ENCODE data around the gene GGT1.
"Not testable (repeated sequence)": the region's sequence is repeated elsewhere in the genome, so short reads cannot be mapped to it uniquely, and the experiment has no call there.

Gene GGT1

GRCh38 chr22:24602847-24603769 is at the start of gene GGT1:
Gene GGT1, plus strand, starts transcription at chr22:24603193. Its CDS starts 7,889 bp downstream, at chr22:24611082.
- not testable (repeated sequence) for DNase-seq (ENCODE audit: low read depth, low spot score); H3K9ac ChIP-seq (ENCODE audit: insufficient read length, low read depth); H3K36me3 ChIP-seq (ENCODE audit: insufficient read depth, insufficient read length, low read length); H3K9me3 ChIP-seq (ENCODE audit: insufficient read depth, low read length); H3K27me3 ChIP-seq (ENCODE audit: insufficient read depth, insufficient read length); H3K4me1 ChIP-seq (ENCODE audit: insufficient read depth, insufficient read length)
- H3K4me3 ChIP-seq (ENCODE audit: insufficient read length, low read depth): peak within 1 kb of the TSS; percentile 39

- no peaks in the 10 kb centered on the region for H3K9me3 ChIP-seq (ENCODE audit: insufficient read depth, low read length)
- DNase-seq (ENCODE audit: low read depth, low spot score): no peak
- H3K9ac ChIP-seq (ENCODE audit: insufficient read length, low read depth): peak overlapping the region; percentile 92
- peak overlapping the region; percentile 91 for H3K4me3 ChIP-seq (ENCODE audit: insufficient read length, low read depth)
- H3K27me3 ChIP-seq (ENCODE audit: insufficient read depth, insufficient read length): no peaks in the 10 kb centered on the region
- H3K4me1 ChIP-seq (ENCODE audit: insufficient read depth, insufficient read length): peaks cover 6% of the 10 kb centered on the region
- peaks cover 43% of the 10 kb centered on the region for H3K36me3 ChIP-seq (ENCODE audit: insufficient read depth, insufficient read length, low read length)
- no peak for TF ChIP-seq SUZ12 (IDR thresholded peaks at IDR 0.05; ENCODE audit: extremely low read depth, insufficient read depth, insufficient read length)
- TF ChIP-seq ZNF274 (IDR thresholded peaks at IDR 0.05; ENCODE audit: low read depth, low read length): no peak
- TF ChIP-seq YY1 (IDR thresholded peaks at IDR 0.05; ENCODE audit: insufficient read depth, insufficient read length): no peak
Observed at GRCh38 chr22:24553597-24554312, 49.2 kb upstream of the GGT1 start.

- no peaks in the 10 kb centered on the region for H3K9me3 ChIP-seq (ENCODE audit: insufficient read depth, low read length)
- no peak for DNase-seq (ENCODE audit: low read depth, low spot score)
- H3K9ac ChIP-seq (ENCODE audit: insufficient read length, low read depth): peak within 1 kb of the TSS; percentile 96
- H3K4me3 ChIP-seq (ENCODE audit: insufficient read length, low read depth): peak within 1 kb of the TSS; percentile 94
- TF ChIP-seq ZNF274 (IDR thresholded peaks at IDR 0.05; ENCODE audit: low read depth, low read length) (no peak), SUZ12 (IDR thresholded peaks at IDR 0.05; ENCODE audit: extremely low read depth, insufficient read depth, insufficient read length) (no peak), YY1 (IDR thresholded peaks at IDR 0.05; ENCODE audit: insufficient read depth, insufficient read length) (no peak)
- peaks cover 45% of the 10 kb centered on the region for H3K36me3 ChIP-seq (ENCODE audit: insufficient read depth, insufficient read length, low read length)
- peaks cover 6% of the 10 kb centered on the region for H3K4me1 ChIP-seq (ENCODE audit: insufficient read depth, insufficient read length)
- H3K27me3 ChIP-seq (ENCODE audit: insufficient read depth, insufficient read length): no peaks in the 10 kb centered on the region
Observed at GRCh38 chr22:24554313-24555164, 48.5 kb upstream of the GGT1 start, which contains the start of gene GUCD1. Gene GUCD1, minus strand, starts transcription at chr22:24555138. Its CDS starts 147 bp downstream, at chr22:24554991.

DNA sequence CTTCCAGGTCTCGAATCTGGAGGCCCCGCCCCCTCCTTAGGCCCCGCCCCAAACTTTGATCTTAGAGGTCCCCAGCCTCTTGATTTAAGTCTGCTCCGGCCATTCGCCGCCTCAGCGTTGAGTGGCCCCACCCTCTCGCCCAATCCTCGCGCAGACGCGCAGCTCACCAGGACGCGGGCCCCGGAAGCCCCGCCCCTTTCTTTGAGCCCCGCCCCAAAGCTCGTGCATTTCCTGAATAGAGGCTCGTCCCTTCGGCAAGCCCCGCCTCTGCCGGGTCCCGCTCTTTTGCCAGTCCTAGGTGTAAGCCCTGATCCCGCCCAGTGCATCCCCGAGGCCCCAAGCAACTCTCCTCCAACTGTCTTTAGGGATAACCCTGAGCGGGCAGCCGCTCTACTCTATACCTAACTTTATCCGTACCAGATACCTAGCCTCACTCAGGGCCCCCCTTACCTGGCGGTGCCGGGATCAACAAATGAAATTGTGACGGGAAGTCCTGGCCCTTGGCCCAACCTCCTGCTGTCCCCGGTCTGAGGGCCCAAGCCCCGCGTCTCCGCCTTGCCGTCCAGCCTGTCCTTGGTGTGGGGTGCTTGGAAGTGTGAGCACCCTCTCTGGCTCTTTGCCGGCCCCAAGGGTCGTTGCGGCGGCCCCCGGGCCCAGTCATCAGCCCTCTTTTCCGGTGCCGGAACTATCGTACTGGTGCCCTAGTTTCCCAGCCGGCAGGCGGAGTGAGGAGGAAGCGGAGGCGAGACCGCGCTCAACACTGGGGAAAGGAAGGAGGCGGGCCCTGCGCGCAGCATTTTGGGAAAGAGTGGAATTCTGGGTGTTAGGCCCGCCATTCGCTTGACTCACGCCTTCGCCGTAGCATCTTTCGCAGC is 47.6 kb upstream of the GGT1 start, which contains the start of gene SNRPD3:
Gene SNRPD3 (plus strand): TSS at position 835 of the 875 bp plus-strand sequence. CDS start 1,676 bp downstream, outside the sequence.
- TF ChIP-seq ZNF274 (IDR thresholded peaks at IDR 0.05; ENCODE audit: low read depth, low read length) (no peak), SUZ12 (IDR thresholded peaks at IDR 0.05; ENCODE audit: extremely low read depth, insufficient read depth, insufficient read length) (no peak), YY1 (IDR thresholded peaks at IDR 0.05; ENCODE audit: insufficient read depth, insufficient read length) (peak; percentile 63)
- peaks cover 6% of the 10 kb centered on the region for H3K4me1 ChIP-seq (ENCODE audit: insufficient read depth, insufficient read length)
- no peaks in the 10 kb centered on the region for H3K27me3 ChIP-seq (ENCODE audit: insufficient read depth, insufficient read length)
- DNase-seq (ENCODE audit: low read depth, low spot score): peak; percentile 94
- peak within 1 kb of the TSS; percentile 96 for H3K9ac ChIP-seq (ENCODE audit: insufficient read length, low read depth)
- H3K4me3 ChIP-seq (ENCODE audit: insufficient read length, low read depth): peak within 1 kb of the TSS; percentile 94
- no peaks in the 10 kb centered on the region for H3K9me3 ChIP-seq (ENCODE audit: insufficient read depth, low read length)
- H3K36me3 ChIP-seq (ENCODE audit: insufficient read depth, insufficient read length, low read length): peaks cover 43% of the 10 kb centered on the region

GRCh38 chr22:24559471-24559870 is 43.5 kb upstream of the GGT1 start:
- no peaks in the 10 kb centered on the region for H3K9me3 ChIP-seq (ENCODE audit: insufficient read depth, low read length)
- H3K9ac ChIP-seq (ENCODE audit: insufficient read length, low read depth): no peak overlapping the region
- TF ChIP-seq ZNF274 (IDR thresholded peaks at IDR 0.05; ENCODE audit: low read depth, low read length) (no peak), YY1 (IDR thresholded peaks at IDR 0.05; ENCODE audit: insufficient read depth, insufficient read length) (no peak), SUZ12 (IDR thresholded peaks at IDR 0.05; ENCODE audit: extremely low read depth, insufficient read depth, insufficient read length) (no peak)
- H3K4me3 ChIP-seq (ENCODE audit: insufficient read length, low read depth): no peak overlapping the region
- H3K27me3 ChIP-seq (ENCODE audit: insufficient read depth, insufficient read length): no peaks in the 10 kb centered on the region
- peaks cover 73% of the 10 kb centered on the region for H3K36me3 ChIP-seq (ENCODE audit: insufficient read depth, insufficient read length, low read length)
- no peak for DNase-seq (ENCODE audit: low read depth, low spot score)
- H3K4me1 ChIP-seq (ENCODE audit: insufficient read depth, insufficient read length): no peaks in the 10 kb centered on the region

GRCh38 chr22:24563246-24563645 is 39.7 kb upstream of the GGT1 start:
- Histone ChIP-seq H3K9me3 (ENCODE audit: insufficient read depth, low read length) (no peaks in the 10 kb centered on the region), H3K27me3 (ENCODE audit: insufficient read depth, insufficient read length) (no peaks in the 10 kb centered on the region), H3K4me3 (ENCODE audit: insufficient read length, low read depth) (no peak overlapping the region), H3K36me3 (ENCODE audit: insufficient read depth, insufficient read length, low read length) (peaks cover 81% of the 10 kb centered on the region), H3K4me1 (ENCODE audit: insufficient read depth, insufficient read length) (peaks cover 3% of the 10 kb centered on the region), H3K9ac (ENCODE audit: insufficient read length, low read depth) (no peak overlapping the region)
- TF ChIP-seq SUZ12 (IDR thresholded peaks at IDR 0.05; ENCODE audit: extremely low read depth, insufficient read depth, insufficient read length) (no peak), ZNF274 (IDR thresholded peaks at IDR 0.05; ENCODE audit: low read depth, low read length) (no peak), YY1 (IDR thresholded peaks at IDR 0.05; ENCODE audit: insufficient read depth, insufficient read length) (no peak)
- DNase-seq (ENCODE audit: low read depth, low spot score): no peak
